SU-DHL-6 (cell line): ENCODE measurements around the gene TRIM63.

Source experiments
- H2AFZ ChIP-seq: fragments of 200-600 bp; sonication (generic); 2 replicates; pipeline ENCODE4 v1.6.1; 2014; ENCODE audit warnings: low read depth, mild to moderate bottlenecking, moderate library complexity, mixed read lengths, antibody characterized with exemption, low read length; ENCODE audit not compliant: severe bottlenecking
- H3F3A ChIP-seq: fragments of 200-600 bp; shearing (Covaris generic); 2 replicates; pipeline ENCODE4 v1.6.0; 2016; ENCODE audit warnings: antibody characterized with exemption, mild to moderate bottlenecking; ENCODE audit not compliant: insufficient read depth
- H3K27ac ChIP-seq: fragments of 200-600 bp; sonication (generic); 2 replicates; pipeline ENCODE4 v1.5.1; 2016; ENCODE audit warnings: low read depth, mild to moderate bottlenecking, low read length, moderate library complexity, mixed read lengths
- H3K27me3 ChIP-seq: fragments of 200-600 bp; sonication (generic), shearing (Covaris generic); 2 replicates; pipeline ENCODE4 v1.6.0; 2014; ENCODE audit warnings: mild to moderate bottlenecking, low read length
- H3K36me3 ChIP-seq: fragments of 200-600 bp; sonication (generic); 2 replicates; pipeline ENCODE4 v1.6.1; 2014; ENCODE audit warnings: mild to moderate bottlenecking, low read length, mixed read lengths
- H3K4me2 ChIP-seq: fragments of 300-600, 200-600 bp; shearing (Covaris generic), sonication (generic); 2 replicates; pipeline ENCODE4 v1.6.0; 2014; ENCODE audit warnings: low read length, low read depth, mild to moderate bottlenecking; ENCODE audit not compliant: poor library complexity, severe bottlenecking
- H3K4me3 ChIP-seq: fragments of 200-600 bp; sonication (generic); 2 replicates; pipeline ENCODE4 v1.5.1; 2014; ENCODE audit warnings: antibody characterized with exemption, low read length, mild to moderate bottlenecking, mixed read lengths; ENCODE audit not compliant: insufficient read depth, poor library complexity, severe bottlenecking
- H3K79me2 ChIP-seq: fragments of 200-600 bp; sonication (generic); 2 replicates; pipeline ENCODE4 v1.6.1; 2014; ENCODE audit warnings: mild to moderate bottlenecking, low read length, moderate library complexity; ENCODE audit not compliant: insufficient read depth
- H3K9ac ChIP-seq: fragments of 200-600 bp; sonication (generic); 2 replicates; pipeline ENCODE4 v1.7.0; 2014; ENCODE audit warnings: mild to moderate bottlenecking, low read length
- H3K9me2 ChIP-seq: fragments of 200-600 bp; sonication (generic); replicated peaks from 2 replicates; pipeline ENCODE4 v1.6.1; 2014; ENCODE audit warnings: low read length; ENCODE audit not compliant: insufficient read depth
- H3K9me3 ChIP-seq: fragments of 200-600 bp; sonication (generic); 2 replicates; pipeline ENCODE4 v1.6.1; 2014; ENCODE audit warnings: low read length, mixed read lengths; ENCODE audit not compliant: insufficient read depth
- H4K20me1 ChIP-seq: fragments of 200-600 bp; sonication (generic); 2 replicates; pipeline ENCODE4 v1.6.1; 2014; ENCODE audit warnings: low read depth, mild to moderate bottlenecking, antibody characterized with exemption, low read length, moderate library complexity, mixed read lengths
- CTCF ChIP-seq: fragments of 200-600 bp; sonication (generic); IDR thresholded peaks from one replicate; pipeline ENCODE4 v1.5.1; 2017; ENCODE audit warnings: antibody characterized with exemption, mild to moderate bottlenecking, low read length, moderate library complexity; ENCODE audit not compliant: insufficient read depth, poor library complexity, severe bottlenecking
- EZH2phosphoT487 ChIP-seq: fragments of 200-600 bp; sonication (generic), shearing (Covaris generic); conservative IDR thresholded peaks from 2 replicates; pipeline ENCODE4 v1.6.1; 2018; ENCODE audit warnings: mild to moderate bottlenecking, antibody characterized with exemption, low read length, moderate library complexity, mixed read lengths

The TRIM63 gene

GRCh38 chr1:26025060-26025459 is 42.4 kb downstream of the TRIM63 start:
- Histone ChIP-seq H3F3A (no peaks in the 10 kb centered on the region), H2AFZ (no peak overlapping the region), H3K27me3 (no peaks in the 10 kb centered on the region), H4K20me1 (no peaks in the 10 kb centered on the region), H3K4me3 (no peak overlapping the region), H3K27ac (no peak overlapping the region), H3K79me2 (no peaks in the 10 kb centered on the region), H3K4me2 (no peak overlapping the region), H3K36me3 (no peaks in the 10 kb centered on the region), H3K9me3 (no peaks in the 10 kb centered on the region), H3K9ac (no peak overlapping the region), H3K9me2 (no peaks in the 10 kb centered on the region)
- TF ChIP-seq CTCF (no peak), EZH2phosphoT487 (no peak)

- H2AFZ ChIP-seq: no peak overlapping the region
- H3K9ac ChIP-seq: no peak overlapping the region
- no peak overlapping the region for H3K27ac ChIP-seq
- TF ChIP-seq EZH2phosphoT487 (no peak), CTCF (no peak)
- H3F3A ChIP-seq: no peaks in the 10 kb centered on the region
- H3K4me3 ChIP-seq: no peak overlapping the region
- no peaks in the 10 kb centered on the region for H3K36me3 ChIP-seq
- no peaks in the 10 kb centered on the region for H3K27me3 ChIP-seq
- H3K9me3 ChIP-seq: no peaks in the 10 kb centered on the region
- H3K4me2 ChIP-seq: no peak overlapping the region
- H3K79me2 ChIP-seq: no peaks in the 10 kb centered on the region
- no peaks in the 10 kb centered on the region for H4K20me1 ChIP-seq
- no peaks in the 10 kb centered on the region for H3K9me2 ChIP-seq
Observed at GRCh38 chr1:26023826-26024225, 43.6 kb downstream of the TRIM63 start.

DNA sequence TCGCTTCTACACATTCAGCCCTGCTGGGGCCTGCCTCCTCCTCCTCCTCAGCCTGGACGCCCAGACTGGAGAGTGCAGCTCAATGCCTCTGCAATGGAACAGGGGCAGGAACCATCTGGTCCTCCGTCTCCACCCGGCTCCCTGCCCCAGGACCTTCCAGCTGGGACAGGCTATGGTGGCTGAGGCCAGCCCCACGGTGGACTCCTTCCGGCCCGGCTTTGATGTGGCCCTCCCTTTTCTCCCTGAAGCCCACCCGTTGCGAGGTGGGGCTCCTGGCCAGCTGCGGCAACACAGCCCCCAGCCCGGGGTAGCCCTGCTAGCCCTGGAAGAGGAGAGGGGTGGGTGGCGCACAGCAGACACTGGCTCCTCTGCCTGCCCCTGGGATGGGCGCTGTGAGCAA is 44.4 kb downstream of the TRIM63 start:
- H3K27ac ChIP-seq: no peak overlapping the region
- H3K9me3 ChIP-seq: no peaks in the 10 kb centered on the region
- H3K79me2 ChIP-seq: no peaks in the 10 kb centered on the region
- no peaks in the 10 kb centered on the region for H3K36me3 ChIP-seq
- no peaks in the 10 kb centered on the region for H3K27me3 ChIP-seq
- no peak for TF ChIP-seq CTCF
- no peak for TF ChIP-seq EZH2phosphoT487
- no peaks in the 10 kb centered on the region for H3K9me2 ChIP-seq
- H3F3A ChIP-seq: no peaks in the 10 kb centered on the region
- H4K20me1 ChIP-seq: no peaks in the 10 kb centered on the region
- no peak overlapping the region for H3K4me3 ChIP-seq
- H3K4me2 ChIP-seq: no peak overlapping the region
- no peak overlapping the region for H3K9ac ChIP-seq
- H2AFZ ChIP-seq: no peak overlapping the region

DNA sequence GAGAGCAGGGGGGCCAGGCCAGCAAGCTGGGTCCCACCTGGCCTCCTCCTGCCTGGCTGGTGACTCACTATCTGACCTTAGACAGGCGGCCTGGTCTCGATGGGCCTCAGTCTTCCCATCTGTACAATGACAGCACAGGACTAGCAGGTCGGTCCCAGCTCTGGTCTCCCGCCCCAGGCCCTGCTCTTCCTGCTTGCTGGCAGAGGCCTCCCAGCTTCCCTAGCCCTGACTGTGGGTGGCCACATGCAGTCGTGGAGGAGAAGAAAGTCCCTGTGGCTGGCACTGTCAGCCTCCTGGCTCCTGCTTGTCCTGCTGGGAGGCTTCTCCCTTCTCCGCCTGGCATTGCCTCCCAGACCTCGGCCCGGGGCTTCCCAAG is 45.0 kb downstream of the TRIM63 start:
- no peaks in the 10 kb centered on the region for H3K79me2 ChIP-seq
- no peak for TF ChIP-seq EZH2phosphoT487
- TF ChIP-seq CTCF: no peak
- no peaks in the 10 kb centered on the region for H4K20me1 ChIP-seq
- H3K9me3 ChIP-seq: no peaks in the 10 kb centered on the region
- H2AFZ ChIP-seq: no peak overlapping the region
- no peak overlapping the region for H3K4me3 ChIP-seq
- no peak overlapping the region for H3K9ac ChIP-seq
- no peak overlapping the region for H3K27ac ChIP-seq
- no peaks in the 10 kb centered on the region for H3F3A ChIP-seq
- no peaks in the 10 kb centered on the region for H3K9me2 ChIP-seq
- no peaks in the 10 kb centered on the region for H3K27me3 ChIP-seq
- H3K36me3 ChIP-seq: no peaks in the 10 kb centered on the region
- no peak overlapping the region for H3K4me2 ChIP-seq
